ENCODE measurements around the gene RELN. TPM values are rescaled to one million over a fixed set of nuclear protein-coding genes. Genes with fewer than 3 reads are reported as not detected.

RELN gene
- total RNA-seq, 4 donors from 2014 or later = 2.2 to 8.6 (median 3.5) TPM

DNA sequence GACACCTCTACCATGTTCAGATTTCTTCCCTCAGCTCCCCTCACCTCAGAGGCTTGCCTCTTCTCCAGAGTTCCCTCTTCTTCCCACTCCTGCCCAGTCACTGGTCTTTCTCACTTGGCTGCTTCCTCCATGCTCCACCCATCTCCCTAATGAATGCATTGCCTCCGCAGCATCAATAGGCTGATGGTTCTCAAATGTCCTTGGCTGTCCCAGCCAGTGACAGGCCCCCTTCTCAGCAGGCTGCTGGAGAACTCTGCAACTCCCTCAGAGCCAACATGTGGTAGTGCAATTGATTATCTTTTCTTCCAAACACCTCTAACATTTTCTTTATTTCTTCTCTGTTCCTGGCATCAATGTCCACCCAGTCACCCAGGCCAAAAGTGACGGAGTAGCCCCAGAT, 218.2 kb downstream of the RELN start:
- 81% methylated on average over 2 of the region's 2 CpGs for WGBS, 2 donors (ENCODE audit: low coverage in 1 of 2)
- Histone ChIP-seq H3K36me3 (no peaks in the 10 kb centered on the region), H3K4me1 (no peaks in the 10 kb centered on the region), H3K9me3 (no peaks in the 10 kb centered on the region), H3K27ac (no peak overlapping the region), H3K27me3 (no peaks in the 10 kb centered on the region), H3K4me3 (no peak overlapping the region)
- TF ChIP-seq, protein P1, sequence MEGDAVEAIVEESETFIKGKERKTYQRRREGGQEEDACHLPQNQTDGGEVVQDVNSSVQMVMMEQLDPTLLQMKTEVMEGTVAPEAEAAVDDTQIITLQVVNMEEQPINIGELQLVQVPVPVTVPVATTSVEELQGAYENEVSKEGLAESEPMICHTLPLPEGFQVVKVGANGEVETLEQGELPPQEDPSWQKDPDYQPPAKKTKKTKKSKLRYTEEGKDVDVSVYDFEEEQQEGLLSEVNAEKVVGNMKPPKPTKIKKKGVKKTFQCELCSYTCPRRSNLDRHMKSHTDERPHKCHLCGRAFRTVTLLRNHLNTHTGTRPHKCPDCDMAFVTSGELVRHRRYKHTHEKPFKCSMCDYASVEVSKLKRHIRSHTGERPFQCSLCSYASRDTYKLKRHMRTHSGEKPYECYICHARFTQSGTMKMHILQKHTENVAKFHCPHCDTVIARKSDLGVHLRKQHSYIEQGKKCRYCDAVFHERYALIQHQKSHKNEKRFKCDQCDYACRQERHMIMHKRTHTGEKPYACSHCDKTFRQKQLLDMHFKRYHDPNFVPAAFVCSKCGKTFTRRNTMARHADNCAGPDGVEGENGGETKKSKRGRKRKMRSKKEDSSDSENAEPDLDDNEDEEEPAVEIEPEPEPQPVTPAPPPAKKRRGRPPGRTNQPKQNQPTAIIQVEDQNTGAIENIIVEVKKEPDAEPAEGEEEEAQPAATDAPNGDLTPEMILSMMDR (IDR thresholded peaks at IDR 0.05) = no peak
- TF ChIP-seq EP300 (IDR thresholded peaks at IDR 0.05) (no peak), POLR2AphosphoS5 (IDR thresholded peaks at IDR 0.05) (no peak), POLR2A (IDR thresholded peaks at IDR 0.05) (no peak)
- ATAC-seq = no peak

DNA sequence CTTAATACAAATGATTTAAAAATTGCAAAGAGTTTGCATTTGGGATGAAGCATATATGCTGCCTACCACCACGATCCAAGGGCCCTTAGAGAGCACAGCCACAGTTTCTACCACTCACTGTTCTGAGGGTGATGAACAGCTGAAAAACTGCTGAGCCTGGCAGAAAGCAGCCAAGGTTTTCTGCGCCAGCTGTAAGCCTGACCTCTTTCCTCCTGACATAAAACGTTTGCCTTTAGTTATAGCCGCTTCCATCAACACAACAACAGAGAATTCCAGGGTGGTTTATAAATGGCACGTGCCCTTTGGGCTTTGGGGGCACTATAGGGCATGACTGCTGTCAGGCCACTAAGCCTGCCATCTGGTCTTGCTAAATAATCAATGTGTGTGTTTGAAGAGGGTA, 222.8 kb downstream of the RELN start:
- ATAC-seq = no peak

GRCh38 chr7:103765901-103766300, 223.6 kb downstream of the RELN start:
- no peak for ATAC-seq
- no peak overlapping the region for H3K4me3 ChIP-seq
- 45% methylated on average over 3 of the region's 3 CpGs; no CpG with 5 or more reads in 1 of the 2 donors for WGBS, 2 donors (ENCODE audit: low coverage in 1 of 2)
- no peaks in the 10 kb centered on the region for H3K4me1 ChIP-seq
- H3K36me3 ChIP-seq = no peaks in the 10 kb centered on the region
- no peak for TF ChIP-seq EP300 (IDR thresholded peaks at IDR 0.05)
- no peaks in the 10 kb centered on the region for H3K27me3 ChIP-seq
- H3K9me3 ChIP-seq = no peaks in the 10 kb centered on the region
- H3K27ac ChIP-seq = no peak overlapping the region

More for the DNA sequence above, 222.8 kb downstream of the RELN start:
- no peaks in the 10 kb centered on the region for H3K9me3 ChIP-seq
- no peak overlapping the region for H3K4me3 ChIP-seq
- TF ChIP-seq, protein P1 (IDR thresholded peaks at IDR 0.05) = no peak
- TF ChIP-seq POLR2A (IDR thresholded peaks at IDR 0.05) (no peak), POLR2AphosphoS5 (IDR thresholded peaks at IDR 0.05) (no peak)
- no peaks in the 10 kb centered on the region for H3K36me3 ChIP-seq
- 0 to 28% methylated on average over 1 to 5 of the region's 5 CpGs for WGBS, 2 donors (ENCODE audit: low coverage in 1 of 2)
- no peaks in the 10 kb centered on the region for H3K4me1 ChIP-seq
- H3K27ac ChIP-seq = no peak overlapping the region
- H3K27me3 ChIP-seq = no peaks in the 10 kb centered on the region

DNA sequence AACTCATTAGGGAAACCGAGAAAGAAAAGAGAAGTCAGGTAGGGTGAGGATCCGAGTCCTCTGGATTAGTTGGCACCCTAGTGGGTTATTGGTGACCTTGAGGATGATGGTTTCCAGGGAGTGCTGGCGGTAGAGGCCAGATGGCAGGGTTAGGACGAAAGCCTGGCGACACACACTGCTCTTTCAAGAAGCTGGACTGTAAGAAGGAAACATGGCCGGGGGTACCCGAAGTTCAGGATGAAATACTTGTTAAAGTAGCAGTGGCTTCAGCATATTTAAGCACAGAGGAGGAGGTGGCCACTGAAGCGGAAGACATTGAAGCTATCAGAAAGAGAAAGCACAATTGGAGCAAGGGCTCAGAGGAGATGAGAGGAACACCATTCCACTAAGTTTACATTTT, 224.6 kb downstream of the RELN start:
- H3K27ac ChIP-seq = no peak overlapping the region
- TF ChIP-seq, protein P1 (IDR thresholded peaks at IDR 0.05) = no peak
- TF ChIP-seq POLR2AphosphoS5 (IDR thresholded peaks at IDR 0.05) = no peak
- no peak for TF ChIP-seq POLR2A (IDR thresholded peaks at IDR 0.05)
- no peak for TF ChIP-seq EP300 (IDR thresholded peaks at IDR 0.05)
- no peak for ATAC-seq
- H3K27me3 ChIP-seq = no peaks in the 10 kb centered on the region
- no peak overlapping the region for H3K4me3 ChIP-seq
- 81 to 91% methylated on average over 3 to 8 of the region's 8 CpGs for WGBS, 2 donors (ENCODE audit: low coverage in 1 of 2)
- H3K9me3 ChIP-seq = no peaks in the 10 kb centered on the region
- no peaks in the 10 kb centered on the region for H3K36me3 ChIP-seq
- H3K4me1 ChIP-seq = no peaks in the 10 kb centered on the region

DNA sequence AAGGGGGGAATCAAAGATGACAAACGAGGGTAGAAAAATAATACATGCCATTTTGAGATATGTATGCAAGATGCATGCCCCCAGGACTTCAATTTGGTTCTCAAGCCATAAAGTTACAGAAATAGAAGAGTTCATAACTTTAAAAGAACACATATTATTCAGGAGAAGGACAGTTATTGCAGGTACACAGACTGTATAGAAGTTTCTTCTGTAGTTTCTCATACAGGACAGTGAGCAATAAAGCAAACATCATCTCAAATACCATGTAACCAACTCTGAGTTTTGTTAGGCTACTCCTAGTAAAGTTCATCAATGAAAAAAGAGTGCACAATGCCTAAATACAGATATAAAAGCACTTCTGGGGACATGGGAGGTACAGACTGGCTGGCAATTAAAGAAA, 226.6 kb downstream of the RELN start:
- H3K9me3 ChIP-seq = no peaks in the 10 kb centered on the region
- H3K27me3 ChIP-seq = no peaks in the 10 kb centered on the region
- no peak for ATAC-seq
- no peak overlapping the region for H3K4me3 ChIP-seq
- H3K4me1 ChIP-seq = no peaks in the 10 kb centered on the region
- no peak overlapping the region for H3K27ac ChIP-seq
- H3K36me3 ChIP-seq = no peaks in the 10 kb centered on the region
- WGBS, 2 donors (ENCODE audit: low coverage in 1 of 2) = 67 to 77% methylated on average over 1 of the region's 1 CpG
- TF ChIP-seq, protein P1 (IDR thresholded peaks at IDR 0.05) = no peak
- TF ChIP-seq EP300 (IDR thresholded peaks at IDR 0.05) = no peak
- no peak for TF ChIP-seq POLR2AphosphoS5 (IDR thresholded peaks at IDR 0.05)
- no peak for TF ChIP-seq POLR2A (IDR thresholded peaks at IDR 0.05)

Data from gastroesophageal sphincter (tissue), 4 donors.